HepG2 (cell line): ENCODE measurements around the gene HARBI1. TPM values are rescaled to one million over a fixed set of nuclear protein-coding genes. Genes with fewer than 3 reads are reported as not detected.

Source experiments
- FOXM1 ChIP-seq: sonication (generic); formaldehyde crosslinking; IDR thresholded peaks from 2 replicates; pipeline ENCODE4 v1.5.0; 2020; ENCODE audit warnings: missing genetic modification reagents
- KLF13 ChIP-seq: sonication (generic); formaldehyde crosslinking; IDR thresholded peaks from 2 replicates; pipeline ENCODE4 v1.4.0; 2020; ENCODE audit warnings: mild to moderate bottlenecking, missing genetic modification reagents
- NFIC ChIP-seq: IDR thresholded peaks from 2 replicates; pipeline ENCODE4 v1.6.1; 2012; ENCODE audit warnings: mild to moderate bottlenecking, low read length, inconsistent platforms
- POLR2AphosphoS2 ChIP-seq: IDR thresholded peaks from 2 replicates; pipeline ENCODE4 v1.6.1; 2011; ENCODE audit warnings: low read depth, low read length, improper control_type of control experiment
- SIX1 ChIP-seq: sonication (generic); formaldehyde crosslinking; IDR thresholded peaks from 2 replicates; pipeline ENCODE4 v1.4.0; 2020; ENCODE audit warnings: missing genetic modification reagents, borderline replicate concordance
- ZNF431 ChIP-seq: sonication (generic); formaldehyde crosslinking; IDR thresholded peaks from 2 replicates; pipeline ENCODE4 v1.9.0; 2022; ENCODE audit warnings: missing genetic modification reagents, low read depth, mild to moderate bottlenecking, borderline replicate concordance
- ZNF501 ChIP-seq: sonication (generic); formaldehyde crosslinking; IDR thresholded peaks from 2 replicates; pipeline ENCODE4 v1.5.1; 2020; ENCODE audit warnings: mild to moderate bottlenecking, moderate library complexity, missing genetic modification reagents
- polyA plus RNA-seq, 8 experiments: library from polyadenylated mRNA; depleted of rRNA in 3 of 8; stranded (reverse) in 7 of 8; unstranded in 1 of 8; fragments of >200 nt; fragmentation: Illumina TruSeq in 4 of 8; extraction: Trizol in 4 of 8; gene quantifications; 2 replicates each; pipeline versions ENCODE4 v1.2.1 to v1.2.3, GENCODE V29; 2011 to 2016; ENCODE audit warnings: low read depth in 4 of 8, missing spikeins in 1 of 8, mixed read lengths in 1 of 8; ENCODE audit not compliant: insufficient read depth in 1 of 8
- total RNA-seq, 5 experiments: library from RNA; depleted of rRNA; stranded (reverse); fragments of >200 nt; fragmentation: Illumina TruSeq; extraction: Trizol; gene quantifications; 2 replicates each; pipeline ENCODE4 v1.2.3, GENCODE V29; 2016; ENCODE audit warnings: low read depth in 1 of 5
- TF ChIP-seq, protein P1 (sequence below): sonication (generic); formaldehyde crosslinking; IDR thresholded peaks from 2 replicates; pipeline ENCODE4 v1.4.0; 2020; ENCODE audit warnings: missing genetic modification reagents
- TF ChIP-seq, protein P2 (sequence below): IDR thresholded peaks from 2 replicates; pipeline ENCODE4 v1.6.1; 2016
- TF ChIP-seq, protein P3 (sequence below), 2 experiments: IDR thresholded peaks; 2 replicates each; pipeline ENCODE4 v1.6.1; 2011 to 2012; ENCODE audit warnings: low read length in 2 of 2, borderline replicate concordance in 1 of 2, low read depth in 1 of 2, mild to moderate bottlenecking in 1 of 2, moderate library complexity in 1 of 2
- TF ChIP-seq, protein P4 (sequence below): IDR thresholded peaks from 2 replicates; pipeline ENCODE4 v1.6.1; 2016; ENCODE audit warnings: low read depth, missing genetic modification reagents, missing compliant biosample characterization
- TF ChIP-seq, protein P5 (sequence below): sonication (generic); formaldehyde crosslinking; IDR thresholded peaks from 2 replicates; pipeline ENCODE4 v1.8.1; 2023; ENCODE audit warnings: missing genetic modification reagents, mild to moderate bottlenecking, borderline replicate concordance

HARBI1 gene
- total and polyA plus RNA-seq, 2 of the 13 experiments (the other 11 are each of a cell fraction or from before 2014, with no cell fraction given), result 2.5 to 4.8 TPM

DNA sequence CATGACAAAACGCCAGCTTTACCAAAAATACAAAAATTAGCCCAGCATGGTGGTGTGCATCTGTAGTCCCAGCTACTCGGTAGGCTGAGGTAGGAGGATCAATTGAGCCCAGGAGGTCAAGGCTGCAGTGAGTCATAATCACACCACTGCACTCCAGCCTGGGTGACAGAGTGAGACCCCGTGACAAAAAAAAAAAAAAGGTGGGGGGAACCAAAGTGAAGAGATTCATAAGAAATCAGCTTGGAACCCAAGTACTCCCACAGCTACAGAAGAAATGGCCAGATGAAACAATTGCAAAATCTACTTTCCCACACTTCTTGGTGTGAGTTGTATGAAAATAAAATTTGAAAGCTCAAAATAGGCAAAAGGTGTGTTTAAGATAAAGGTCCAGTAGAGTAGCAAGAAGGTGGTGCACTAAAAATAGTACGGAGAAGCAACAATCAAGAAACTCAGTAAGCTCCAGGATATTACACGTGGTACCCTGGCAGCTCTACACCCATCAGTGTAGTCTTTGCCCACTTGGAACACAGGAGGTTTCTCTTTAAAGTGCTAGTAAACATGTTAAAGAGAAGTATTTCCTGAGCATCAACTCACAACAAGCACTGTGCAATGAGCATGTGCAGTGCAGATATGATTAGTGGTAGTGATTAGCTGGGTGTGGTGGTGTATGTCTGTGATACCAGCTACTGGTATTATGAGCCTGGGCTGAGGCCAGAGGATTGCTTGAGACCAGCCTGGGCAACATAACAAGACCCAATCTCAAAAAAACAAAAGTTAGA, 5.3 kb downstream of the HARBI1 start (continued):
- TF ChIP-seq, protein P1, sequence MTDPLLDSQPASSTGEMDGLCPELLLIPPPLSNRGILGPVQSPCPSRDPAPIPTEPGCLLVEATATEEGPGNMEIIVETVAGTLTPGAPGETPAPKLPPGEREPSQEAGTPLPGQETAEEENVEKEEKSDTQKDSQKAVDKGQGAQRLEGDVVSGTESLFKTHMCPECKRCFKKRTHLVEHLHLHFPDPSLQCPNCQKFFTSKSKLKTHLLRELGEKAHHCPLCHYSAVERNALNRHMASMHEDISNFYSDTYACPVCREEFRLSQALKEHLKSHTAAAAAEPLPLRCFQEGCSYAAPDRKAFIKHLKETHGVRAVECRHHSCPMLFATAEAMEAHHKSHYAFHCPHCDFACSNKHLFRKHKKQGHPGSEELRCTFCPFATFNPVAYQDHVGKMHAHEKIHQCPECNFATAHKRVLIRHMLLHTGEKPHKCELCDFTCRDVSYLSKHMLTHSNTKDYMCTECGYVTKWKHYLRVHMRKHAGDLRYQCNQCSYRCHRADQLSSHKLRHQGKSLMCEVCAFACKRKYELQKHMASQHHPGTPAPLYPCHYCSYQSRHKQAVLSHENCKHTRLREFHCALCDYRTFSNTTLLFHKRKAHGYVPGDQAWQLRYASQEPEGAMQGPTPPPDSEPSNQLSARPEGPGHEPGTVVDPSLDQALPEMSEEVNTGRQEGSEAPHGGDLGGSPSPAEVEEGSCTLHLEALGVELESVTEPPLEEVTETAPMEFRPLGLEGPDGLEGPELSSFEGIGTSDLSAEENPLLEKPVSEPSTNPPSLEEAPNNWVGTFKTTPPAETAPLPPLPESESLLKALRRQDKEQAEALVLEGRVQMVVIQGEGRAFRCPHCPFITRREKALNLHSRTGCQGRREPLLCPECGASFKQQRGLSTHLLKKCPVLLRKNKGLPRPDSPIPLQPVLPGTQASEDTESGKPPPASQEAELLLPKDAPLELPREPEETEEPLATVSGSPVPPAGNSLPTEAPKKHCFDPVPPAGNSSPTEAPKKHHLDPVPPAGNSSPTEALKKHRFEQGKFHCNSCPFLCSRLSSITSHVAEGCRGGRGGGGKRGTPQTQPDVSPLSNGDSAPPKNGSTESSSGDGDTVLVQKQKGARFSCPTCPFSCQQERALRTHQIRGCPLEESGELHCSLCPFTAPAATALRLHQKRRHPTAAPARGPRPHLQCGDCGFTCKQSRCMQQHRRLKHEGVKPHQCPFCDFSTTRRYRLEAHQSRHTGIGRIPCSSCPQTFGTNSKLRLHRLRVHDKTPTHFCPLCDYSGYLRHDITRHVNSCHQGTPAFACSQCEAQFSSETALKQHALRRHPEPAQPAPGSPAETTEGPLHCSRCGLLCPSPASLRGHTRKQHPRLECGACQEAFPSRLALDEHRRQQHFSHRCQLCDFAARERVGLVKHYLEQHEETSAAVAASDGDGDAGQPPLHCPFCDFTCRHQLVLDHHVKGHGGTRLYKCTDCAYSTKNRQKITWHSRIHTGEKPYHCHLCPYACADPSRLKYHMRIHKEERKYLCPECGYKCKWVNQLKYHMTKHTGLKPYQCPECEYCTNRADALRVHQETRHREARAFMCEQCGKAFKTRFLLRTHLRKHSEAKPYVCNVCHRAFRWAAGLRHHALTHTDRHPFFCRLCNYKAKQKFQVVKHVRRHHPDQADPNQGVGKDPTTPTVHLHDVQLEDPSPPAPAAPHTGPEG (CRISPR knock-in tag), result no peak
- TF ChIP-seq KLF13 (no peak), ZNF431 (CRISPR knock-in tag) (no peak), ZNF501 (0 out of 2 replicates have a peak, but pooled peaks have one; percentile 8), POLR2AphosphoS2 (no peak), SIX1 (CRISPR knock-in tag) (no peak), NFIC (0 out of 2 replicates have a peak, but pooled peaks have one; percentile 21), FOXM1 (CRISPR knock-in tag) (no peak)
- TF ChIP-seq, protein P2, sequence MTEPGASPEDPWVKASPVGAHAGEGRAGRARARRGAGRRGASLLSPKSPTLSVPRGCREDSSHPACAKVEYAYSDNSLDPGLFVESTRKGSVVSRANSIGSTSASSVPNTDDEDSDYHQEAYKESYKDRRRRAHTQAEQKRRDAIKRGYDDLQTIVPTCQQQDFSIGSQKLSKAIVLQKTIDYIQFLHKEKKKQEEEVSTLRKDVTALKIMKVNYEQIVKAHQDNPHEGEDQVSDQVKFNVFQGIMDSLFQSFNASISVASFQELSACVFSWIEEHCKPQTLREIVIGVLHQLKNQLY (CRISPR knock-in tag), result 0 out of 2 replicates have a peak, but pooled peaks have one; percentile 28
- TF ChIP-seq, protein P3, sequence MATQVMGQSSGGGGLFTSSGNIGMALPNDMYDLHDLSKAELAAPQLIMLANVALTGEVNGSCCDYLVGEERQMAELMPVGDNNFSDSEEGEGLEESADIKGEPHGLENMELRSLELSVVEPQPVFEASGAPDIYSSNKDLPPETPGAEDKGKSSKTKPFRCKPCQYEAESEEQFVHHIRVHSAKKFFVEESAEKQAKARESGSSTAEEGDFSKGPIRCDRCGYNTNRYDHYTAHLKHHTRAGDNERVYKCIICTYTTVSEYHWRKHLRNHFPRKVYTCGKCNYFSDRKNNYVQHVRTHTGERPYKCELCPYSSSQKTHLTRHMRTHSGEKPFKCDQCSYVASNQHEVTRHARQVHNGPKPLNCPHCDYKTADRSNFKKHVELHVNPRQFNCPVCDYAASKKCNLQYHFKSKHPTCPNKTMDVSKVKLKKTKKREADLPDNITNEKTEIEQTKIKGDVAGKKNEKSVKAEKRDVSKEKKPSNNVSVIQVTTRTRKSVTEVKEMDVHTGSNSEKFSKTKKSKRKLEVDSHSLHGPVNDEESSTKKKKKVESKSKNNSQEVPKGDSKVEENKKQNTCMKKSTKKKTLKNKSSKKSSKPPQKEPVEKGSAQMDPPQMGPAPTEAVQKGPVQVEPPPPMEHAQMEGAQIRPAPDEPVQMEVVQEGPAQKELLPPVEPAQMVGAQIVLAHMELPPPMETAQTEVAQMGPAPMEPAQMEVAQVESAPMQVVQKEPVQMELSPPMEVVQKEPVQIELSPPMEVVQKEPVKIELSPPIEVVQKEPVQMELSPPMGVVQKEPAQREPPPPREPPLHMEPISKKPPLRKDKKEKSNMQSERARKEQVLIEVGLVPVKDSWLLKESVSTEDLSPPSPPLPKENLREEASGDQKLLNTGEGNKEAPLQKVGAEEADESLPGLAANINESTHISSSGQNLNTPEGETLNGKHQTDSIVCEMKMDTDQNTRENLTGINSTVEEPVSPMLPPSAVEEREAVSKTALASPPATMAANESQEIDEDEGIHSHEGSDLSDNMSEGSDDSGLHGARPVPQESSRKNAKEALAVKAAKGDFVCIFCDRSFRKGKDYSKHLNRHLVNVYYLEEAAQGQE (IDR thresholded peaks at IDR 0.05; ENCODE audit: borderline replicate concordance in 1 of 2, low read depth in 1 of 2, low read length in 2 of 2), result no peak
- TF ChIP-seq, protein P4, sequence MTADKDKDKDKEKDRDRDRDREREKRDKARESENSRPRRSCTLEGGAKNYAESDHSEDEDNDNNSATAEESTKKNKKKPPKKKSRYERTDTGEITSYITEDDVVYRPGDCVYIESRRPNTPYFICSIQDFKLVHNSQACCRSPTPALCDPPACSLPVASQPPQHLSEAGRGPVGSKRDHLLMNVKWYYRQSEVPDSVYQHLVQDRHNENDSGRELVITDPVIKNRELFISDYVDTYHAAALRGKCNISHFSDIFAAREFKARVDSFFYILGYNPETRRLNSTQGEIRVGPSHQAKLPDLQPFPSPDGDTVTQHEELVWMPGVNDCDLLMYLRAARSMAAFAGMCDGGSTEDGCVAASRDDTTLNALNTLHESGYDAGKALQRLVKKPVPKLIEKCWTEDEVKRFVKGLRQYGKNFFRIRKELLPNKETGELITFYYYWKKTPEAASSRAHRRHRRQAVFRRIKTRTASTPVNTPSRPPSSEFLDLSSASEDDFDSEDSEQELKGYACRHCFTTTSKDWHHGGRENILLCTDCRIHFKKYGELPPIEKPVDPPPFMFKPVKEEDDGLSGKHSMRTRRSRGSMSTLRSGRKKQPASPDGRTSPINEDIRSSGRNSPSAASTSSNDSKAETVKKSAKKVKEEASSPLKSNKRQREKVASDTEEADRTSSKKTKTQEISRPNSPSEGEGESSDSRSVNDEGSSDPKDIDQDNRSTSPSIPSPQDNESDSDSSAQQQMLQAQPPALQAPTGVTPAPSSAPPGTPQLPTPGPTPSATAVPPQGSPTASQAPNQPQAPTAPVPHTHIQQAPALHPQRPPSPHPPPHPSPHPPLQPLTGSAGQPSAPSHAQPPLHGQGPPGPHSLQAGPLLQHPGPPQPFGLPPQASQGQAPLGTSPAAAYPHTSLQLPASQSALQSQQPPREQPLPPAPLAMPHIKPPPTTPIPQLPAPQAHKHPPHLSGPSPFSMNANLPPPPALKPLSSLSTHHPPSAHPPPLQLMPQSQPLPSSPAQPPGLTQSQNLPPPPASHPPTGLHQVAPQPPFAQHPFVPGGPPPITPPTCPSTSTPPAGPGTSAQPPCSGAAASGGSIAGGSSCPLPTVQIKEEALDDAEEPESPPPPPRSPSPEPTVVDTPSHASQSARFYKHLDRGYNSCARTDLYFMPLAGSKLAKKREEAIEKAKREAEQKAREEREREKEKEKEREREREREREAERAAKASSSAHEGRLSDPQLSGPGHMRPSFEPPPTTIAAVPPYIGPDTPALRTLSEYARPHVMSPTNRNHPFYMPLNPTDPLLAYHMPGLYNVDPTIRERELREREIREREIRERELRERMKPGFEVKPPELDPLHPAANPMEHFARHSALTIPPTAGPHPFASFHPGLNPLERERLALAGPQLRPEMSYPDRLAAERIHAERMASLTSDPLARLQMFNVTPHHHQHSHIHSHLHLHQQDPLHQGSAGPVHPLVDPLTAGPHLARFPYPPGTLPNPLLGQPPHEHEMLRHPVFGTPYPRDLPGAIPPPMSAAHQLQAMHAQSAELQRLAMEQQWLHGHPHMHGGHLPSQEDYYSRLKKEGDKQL (CRISPR knock-in tag), result no peak
- TF ChIP-seq, protein P5, sequence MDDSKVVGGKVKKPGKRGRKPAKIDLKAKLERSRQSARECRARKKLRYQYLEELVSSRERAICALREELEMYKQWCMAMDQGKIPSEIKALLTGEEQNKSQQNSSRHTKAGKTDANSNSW (CRISPR knock-in tag), result no peak
